HCT116 (cell line): ENCODE results near the gene SDK1. TPM values are rescaled to one million over a fixed set of nuclear protein-coding genes. Genes with fewer than 3 reads are reported as not detected.

Experiments used
- ATAC-seq: fragments of 200-7000 bp; cut with Tn5 transposase; 2 replicates; pipeline ENCODE4 v1.9.1; 2020; ENCODE audit warnings: mild to moderate bottlenecking, moderate library complexity
- BruUV-seq: library from RNA; stranded (reverse); fragments of 400-500 nt; replicated peaks from 2 replicates; lab custom pipeline; 2021; lab: Mats Ljungman, UMichigan
- CTCF ChIA-PET: fragments of 300-600 bp; sonication (Branson Sonifier 250); formaldehyde crosslinking; loops from one replicate; lab custom pipeline; 2021; ENCODE audit warnings: antibody characterized with exemption; lab: Charles Lee
- POLR2A ChIA-PET: fragments of 300-600, 350-600 bp; sonication (Branson Sonifier 250); formaldehyde crosslinking; loops from one replicate; lab custom pipeline; 2021; ENCODE audit warnings: antibody characterized with exemption; lab: Charles Lee
- RAD21 ChIA-PET, 2 experiments: fragments of 300-600 bp; sonication (Branson Sonifier 250); formaldehyde crosslinking; loops; one replicate each; lab custom pipeline; 2023; ENCODE audit warnings: low total read pairs in 2 of 2; ENCODE audit not compliant: uncharacterized antibody in 2 of 2, unreplicated experiment in 2 of 2, low non-redundant PET in 1 of 2; lab: Charles Lee
- DNase-seq: peaks from one replicate; pipeline ENCODE4 v3.0.0-alpha.2; 2010; ENCODE audit warnings: low read depth, low spot score
- H2AFZ ChIP-seq: fragments of 200-600 bp; shearing (Covaris generic), sonication (generic); 2 replicates; pipeline ENCODE4 v1.6.1; 2017; ENCODE audit warnings: low read depth, mixed run types, mixed read lengths, antibody characterized with exemption, low read length; ENCODE audit not compliant: poor library complexity, severe bottlenecking
- H3K27ac ChIP-seq: 2 replicates; pipeline ENCODE4 v1.5.1; 2012; ENCODE audit warnings: low read depth, low read length
- H3K27me3 ChIP-seq: fragments of 200-600 bp; sonication (generic); 2 replicates; pipeline ENCODE4 v1.6.1; 2016; ENCODE audit warnings: mixed run types, low read length, mixed read lengths; ENCODE audit not compliant: insufficient read depth
- H3K36me3 ChIP-seq, 2 experiments: fragments of 200-500 bp in 1 of 2; fragments of 200-600 bp in 1 of 2; sonication (Bioruptor generic) in 1 of 2; sonication (generic) in 1 of 2; 2 replicates each; pipeline versions ENCODE4 v1.5.1 to v1.6.1; 2014 to 2016; ENCODE audit warnings: low read length in 2 of 2, inconsistent platforms in 1 of 2, mixed read lengths in 1 of 2, mixed run types in 1 of 2; ENCODE audit not compliant: insufficient read depth in 2 of 2, control insufficient read depth in 1 of 2
- H3K4me1 ChIP-seq, 2 experiments: fragments of 200-600 bp in 1 of 2; sonication (generic) in 1 of 2; 2 replicates each; pipeline versions ENCODE4 v1.5.1 to v1.6.1; 2012 to 2017; ENCODE audit warnings: low read length in 2 of 2, inconsistent platforms in 1 of 2, mild to moderate bottlenecking in 1 of 2, mixed read lengths in 1 of 2, mixed run types in 1 of 2, moderate library complexity in 1 of 2; ENCODE audit not compliant: insufficient read depth in 2 of 2, control insufficient read depth in 1 of 2
- H3K4me2 ChIP-seq: fragments of 200-600 bp; sonication (generic); 2 replicates; pipeline ENCODE4 v1.6.1; 2017; ENCODE audit warnings: mixed run types, low read length, mixed read lengths
- H3K4me3 ChIP-seq, 2 experiments: fragments of 200-600 bp in 1 of 2; sonication (generic) in 1 of 2; replicated peaks in 1 of 2; 2 replicates each; pipeline ENCODE4 v1.5.1; 2011 to 2016; ENCODE audit warnings: low read length in 2 of 2, control low read depth in 1 of 2, low read depth in 1 of 2, mild to moderate bottlenecking in 1 of 2, mixed read lengths in 1 of 2, mixed run types in 1 of 2
- H3K79me2 ChIP-seq: fragments of 200-600 bp; sonication (generic); 2 replicates; pipeline ENCODE4 v1.6.1; 2017; ENCODE audit warnings: mild to moderate bottlenecking, mixed run types, low read length, moderate library complexity, mixed read lengths; ENCODE audit not compliant: insufficient read depth
- H3K9ac ChIP-seq: fragments of 200-600 bp; sonication (generic); 2 replicates; pipeline ENCODE4 v1.6.1; 2016; ENCODE audit warnings: low read length, mixed read lengths
- H3K9me2 ChIP-seq: fragments of 200-600 bp; sonication (generic), shearing (Covaris generic); 2 replicates; pipeline ENCODE4 v1.6.1; 2017; ENCODE audit warnings: mixed run types, mild to moderate bottlenecking, moderate library complexity; ENCODE audit not compliant: insufficient read depth
- H3K9me3 ChIP-seq, 2 experiments: fragments of 200-500 bp in 1 of 2; fragments of 200-600 bp in 1 of 2; sonication (Bioruptor generic) in 1 of 2; sonication (generic) in 1 of 2; 2 replicates each; pipeline ENCODE4 v1.6.1; 2014 to 2017; ENCODE audit warnings: low read length in 2 of 2, mixed read lengths in 2 of 2, inconsistent platforms in 1 of 2, low read depth in 1 of 2, mild to moderate bottlenecking in 1 of 2, mixed run types in 1 of 2, moderate library complexity in 1 of 2; ENCODE audit not compliant: control insufficient read depth in 1 of 2, insufficient read depth in 1 of 2
- H4K20me1 ChIP-seq: fragments of 200-600 bp; sonication (generic), shearing (Covaris generic); 2 replicates; pipeline ENCODE4 v1.6.1; 2017; ENCODE audit warnings: mixed run types, mild to moderate bottlenecking, moderate library complexity; ENCODE audit not compliant: insufficient read depth
- CBX3 ChIP-seq: IDR thresholded peaks from 2 replicates; pipeline ENCODE4 v1.6.1; 2012; ENCODE audit warnings: low read depth
- ELF1 ChIP-seq: IDR thresholded peaks from 2 replicates; pipeline ENCODE4 v1.6.1; 2012; ENCODE audit warnings: low read depth, borderline replicate concordance
- JUND ChIP-seq: IDR thresholded peaks from 2 replicates; pipeline ENCODE4 v1.6.1; 2012
- MAX ChIP-seq: IDR thresholded peaks from 2 replicates; pipeline ENCODE4 v1.6.1; 2012
- POLR2AphosphoS5 ChIP-seq: IDR thresholded peaks from 2 replicates; pipeline ENCODE4 v1.6.1; 2011; ENCODE audit warnings: mild to moderate bottlenecking, low read depth, low read length, moderate library complexity
- SIN3A ChIP-seq: IDR thresholded peaks from 2 replicates; pipeline ENCODE4 v1.6.1; 2012; ENCODE audit warnings: low read depth
- intact Hi-C: fragments of 100-400 bp; cut with micrococcal nuclease; formaldehyde crosslinking; loops from 2 replicates; pipeline ENCODE4 v1.10.0; 2022
- total RNA-seq: library from RNA; stranded (reverse); gene quantifications from one replicate; pipeline ENCODE4 v1.2.1, GENCODE V29; 2021; ENCODE audit not compliant: unreplicated experiment
- TF ChIP-seq, protein P1 (sequence below): IDR thresholded peaks from 2 replicates; pipeline ENCODE4 v1.6.1; 2011; ENCODE audit warnings: mild to moderate bottlenecking, low read length, moderate library complexity; ENCODE audit not compliant: insufficient replicate concordance; ENCODE audit errors: extremely low read depth
- TF ChIP-seq, protein P2 (sequence below): IDR thresholded peaks from 2 replicates; pipeline ENCODE4 v1.6.1; 2012; ENCODE audit warnings: low read depth

SDK1 gene
- total RNA-seq, 1 experiment from 2014 or later: 0.05 TPM

DNA sequence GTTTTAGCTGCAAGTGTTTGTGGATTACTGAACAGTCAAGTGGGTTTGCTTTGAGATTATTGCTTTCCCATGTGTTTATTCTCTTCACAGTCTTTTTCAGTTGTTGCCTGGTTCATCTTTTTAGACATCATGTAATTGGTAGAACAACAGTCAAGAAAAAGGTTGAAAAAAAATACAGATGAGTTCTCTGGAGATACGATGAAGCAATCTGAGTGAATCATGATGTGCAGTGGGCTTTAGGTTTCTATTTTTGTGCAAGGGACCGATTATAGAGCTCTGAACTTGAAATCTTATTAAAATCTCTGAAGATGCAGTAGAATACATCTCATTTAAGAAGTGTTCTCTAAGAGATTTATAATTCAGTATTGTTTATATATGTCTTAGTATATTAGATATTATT, 145.7 kb downstream of the SDK1 start:
- no peaks in the 10 kb centered on the region for H3K9me3 ChIP-seq
- intact Hi-C loops: no loop called here
- no peak overlapping the region for H3K4me3 ChIP-seq
- H3K27ac ChIP-seq: no peak overlapping the region
- H3K9ac ChIP-seq: no peak overlapping the region
- H3K4me1 ChIP-seq: no peaks in the 10 kb centered on the region
- TF ChIP-seq CBX3 (no peak), POLR2AphosphoS5 (no peak), ELF1 (no peak), JUND (no peak), MAX (no peak), SIN3A (no peak)
- TF ChIP-seq, protein P1, sequence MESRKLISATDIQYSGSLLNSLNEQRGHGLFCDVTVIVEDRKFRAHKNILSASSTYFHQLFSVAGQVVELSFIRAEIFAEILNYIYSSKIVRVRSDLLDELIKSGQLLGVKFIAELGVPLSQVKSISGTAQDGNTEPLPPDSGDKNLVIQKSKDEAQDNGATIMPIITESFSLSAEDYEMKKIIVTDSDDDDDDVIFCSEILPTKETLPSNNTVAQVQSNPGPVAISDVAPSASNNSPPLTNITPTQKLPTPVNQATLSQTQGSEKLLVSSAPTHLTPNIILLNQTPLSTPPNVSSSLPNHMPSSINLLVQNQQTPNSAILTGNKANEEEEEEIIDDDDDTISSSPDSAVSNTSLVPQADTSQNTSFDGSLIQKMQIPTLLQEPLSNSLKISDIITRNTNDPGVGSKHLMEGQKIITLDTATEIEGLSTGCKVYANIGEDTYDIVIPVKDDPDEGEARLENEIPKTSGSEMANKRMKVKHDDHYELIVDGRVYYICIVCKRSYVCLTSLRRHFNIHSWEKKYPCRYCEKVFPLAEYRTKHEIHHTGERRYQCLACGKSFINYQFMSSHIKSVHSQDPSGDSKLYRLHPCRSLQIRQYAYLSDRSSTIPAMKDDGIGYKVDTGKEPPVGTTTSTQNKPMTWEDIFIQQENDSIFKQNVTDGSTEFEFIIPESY: no peak
- TF ChIP-seq, protein P2, sequence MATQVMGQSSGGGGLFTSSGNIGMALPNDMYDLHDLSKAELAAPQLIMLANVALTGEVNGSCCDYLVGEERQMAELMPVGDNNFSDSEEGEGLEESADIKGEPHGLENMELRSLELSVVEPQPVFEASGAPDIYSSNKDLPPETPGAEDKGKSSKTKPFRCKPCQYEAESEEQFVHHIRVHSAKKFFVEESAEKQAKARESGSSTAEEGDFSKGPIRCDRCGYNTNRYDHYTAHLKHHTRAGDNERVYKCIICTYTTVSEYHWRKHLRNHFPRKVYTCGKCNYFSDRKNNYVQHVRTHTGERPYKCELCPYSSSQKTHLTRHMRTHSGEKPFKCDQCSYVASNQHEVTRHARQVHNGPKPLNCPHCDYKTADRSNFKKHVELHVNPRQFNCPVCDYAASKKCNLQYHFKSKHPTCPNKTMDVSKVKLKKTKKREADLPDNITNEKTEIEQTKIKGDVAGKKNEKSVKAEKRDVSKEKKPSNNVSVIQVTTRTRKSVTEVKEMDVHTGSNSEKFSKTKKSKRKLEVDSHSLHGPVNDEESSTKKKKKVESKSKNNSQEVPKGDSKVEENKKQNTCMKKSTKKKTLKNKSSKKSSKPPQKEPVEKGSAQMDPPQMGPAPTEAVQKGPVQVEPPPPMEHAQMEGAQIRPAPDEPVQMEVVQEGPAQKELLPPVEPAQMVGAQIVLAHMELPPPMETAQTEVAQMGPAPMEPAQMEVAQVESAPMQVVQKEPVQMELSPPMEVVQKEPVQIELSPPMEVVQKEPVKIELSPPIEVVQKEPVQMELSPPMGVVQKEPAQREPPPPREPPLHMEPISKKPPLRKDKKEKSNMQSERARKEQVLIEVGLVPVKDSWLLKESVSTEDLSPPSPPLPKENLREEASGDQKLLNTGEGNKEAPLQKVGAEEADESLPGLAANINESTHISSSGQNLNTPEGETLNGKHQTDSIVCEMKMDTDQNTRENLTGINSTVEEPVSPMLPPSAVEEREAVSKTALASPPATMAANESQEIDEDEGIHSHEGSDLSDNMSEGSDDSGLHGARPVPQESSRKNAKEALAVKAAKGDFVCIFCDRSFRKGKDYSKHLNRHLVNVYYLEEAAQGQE: no peak
- H3K36me3 ChIP-seq: no peaks in the 10 kb centered on the region
- no peak for ATAC-seq
- H3K9me2 ChIP-seq: no peaks in the 10 kb centered on the region
- no peak for DNase-seq
- ChIA-PET CTCF (no interaction called here), POLR2A (no interaction called here), RAD21 (no interaction called here)
- H3K79me2 ChIP-seq: no peaks in the 10 kb centered on the region
- H3K27me3 ChIP-seq: peaks cover 47% of the 10 kb centered on the region; the same call in 1 of the 2 replicates
- no peak overlapping the region for H2AFZ ChIP-seq
- BruUV-seq: no TSS peak
- H3K4me2 ChIP-seq: no peak overlapping the region
- H4K20me1 ChIP-seq: no peaks in the 10 kb centered on the region; the same call in 1 of the 2 replicates
